NCI-H2081 (cell line): Measurements from ENCODE around the gene LCNL1.

Experiments
- DNase-seq, 2 experiments: peaks; one replicate each; lab custom pipeline; 2025; lab: John Stamatoyannopoulos, UW

LCNL1 gene

GRCh38 chr9:136960212-136960937, 22.4 kb upstream of the LCNL1 start:
- DNase-seq = no peak

- no peak for DNase-seq
These were observed 21.9 kb upstream of the LCNL1 start for GRCh38 chr9:136960938-136961275.

GRCh38 chr9:136961279-136962065, 21.3 kb upstream of the LCNL1 start:
- DNase-seq = no peak

GRCh38 chr9:136962163-136962562, 20.6 kb upstream of the LCNL1 start:
- DNase-seq = no peak

- no peak for DNase-seq
These were observed 20.0 kb upstream of the LCNL1 start for GRCh38 chr9:136962701-136963248.

- no peak for DNase-seq
These were observed 19.5 kb upstream of the LCNL1 start for GRCh38 chr9:136963341-136963740.

GRCh38 chr9:136963751-136964150, 19.0 kb upstream of the LCNL1 start:
- DNase-seq = no peak

- no peak for DNase-seq
These were observed 18.6 kb upstream of the LCNL1 start for GRCh38 chr9:136964171-136964689.

GRCh38 chr9:136964833-136965422, 17.9 kb upstream of the LCNL1 start:
- DNase-seq = no peak

- DNase-seq = no peak
These were observed 16.9 kb upstream of the LCNL1 start for GRCh38 chr9:136965771-136966484.

- DNase-seq = no peak
These were observed 14.3 kb upstream of the LCNL1 start for GRCh38 chr9:136968333-136969127.

- DNase-seq = no peak
These were observed 13.6 kb upstream of the LCNL1 start for GRCh38 chr9:136969150-136969549.

GRCh38 chr9:136969774-136970173, 13.0 kb upstream of the LCNL1 start:
- no peak for DNase-seq

GRCh38 chr9:136970361-136970760, 12.4 kb upstream of the LCNL1 start:
- DNase-seq = no peak

- DNase-seq = no peak
These were observed 11.0 kb upstream of the LCNL1 start for GRCh38 chr9:136971746-136972145.

- DNase-seq = no peak
These were observed 10.5 kb upstream of the LCNL1 start for GRCh38 chr9:136972335-136972734.

- no peak for DNase-seq
These were observed 10.1 kb upstream of the LCNL1 start for GRCh38 chr9:136972743-136973142.

- DNase-seq = no peak
These were observed 8.9 kb upstream of the LCNL1 start for GRCh38 chr9:136973618-136974617.

- DNase-seq = no peak
These were observed 7.8 kb upstream of the LCNL1 start for GRCh38 chr9:136974817-136975535.
